DOHH2 (cell line): Measurements from ENCODE around the gene ADGRG7.

ENCODE experiments used
- EZH2phosphoT487 ChIP-seq: fragments of 200-600 bp; sonication (generic); IDR thresholded peaks from 2 replicates; pipeline ENCODE4 v1.6.1; 2017; ENCODE audit warnings: borderline replicate concordance, mild to moderate bottlenecking, antibody characterized with exemption, low read length, moderate library complexity, mixed read lengths
- TF ChIP-seq, protein P1 (sequence below): fragments of 200-600 bp; sonication (generic); IDR thresholded peaks from one replicate; pipeline ENCODE4 v1.5.1; 2014; ENCODE audit warnings: antibody characterized with exemption, mild to moderate bottlenecking, low read depth, low read length; ENCODE audit not compliant: poor library complexity, severe bottlenecking

GRCh38 chr3:100629421-100630127 is 20.2 kb downstream of the ADGRG7 start:
- TF ChIP-seq, protein P1, sequence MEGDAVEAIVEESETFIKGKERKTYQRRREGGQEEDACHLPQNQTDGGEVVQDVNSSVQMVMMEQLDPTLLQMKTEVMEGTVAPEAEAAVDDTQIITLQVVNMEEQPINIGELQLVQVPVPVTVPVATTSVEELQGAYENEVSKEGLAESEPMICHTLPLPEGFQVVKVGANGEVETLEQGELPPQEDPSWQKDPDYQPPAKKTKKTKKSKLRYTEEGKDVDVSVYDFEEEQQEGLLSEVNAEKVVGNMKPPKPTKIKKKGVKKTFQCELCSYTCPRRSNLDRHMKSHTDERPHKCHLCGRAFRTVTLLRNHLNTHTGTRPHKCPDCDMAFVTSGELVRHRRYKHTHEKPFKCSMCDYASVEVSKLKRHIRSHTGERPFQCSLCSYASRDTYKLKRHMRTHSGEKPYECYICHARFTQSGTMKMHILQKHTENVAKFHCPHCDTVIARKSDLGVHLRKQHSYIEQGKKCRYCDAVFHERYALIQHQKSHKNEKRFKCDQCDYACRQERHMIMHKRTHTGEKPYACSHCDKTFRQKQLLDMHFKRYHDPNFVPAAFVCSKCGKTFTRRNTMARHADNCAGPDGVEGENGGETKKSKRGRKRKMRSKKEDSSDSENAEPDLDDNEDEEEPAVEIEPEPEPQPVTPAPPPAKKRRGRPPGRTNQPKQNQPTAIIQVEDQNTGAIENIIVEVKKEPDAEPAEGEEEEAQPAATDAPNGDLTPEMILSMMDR: no peak
- no peak for TF ChIP-seq EZH2phosphoT487
